GM12865 (cell line): Measurements from ENCODE around the gene VKORC1.

Source experiments
- DNase-seq: peaks from one replicate; pipeline ENCODE4 v3.0.0; 2010; ENCODE audit warnings: low read depth
- H3K4me3 ChIP-seq: 2 replicates; pipeline ENCODE4 v1.5.1; 2011; ENCODE audit warnings: mild to moderate bottlenecking, low read depth, low read length, control low read depth
- CTCF ChIP-seq: IDR thresholded peaks from 2 replicates; pipeline ENCODE4 v1.5.1; 2011; ENCODE audit warnings: low read length, control low read depth, low read depth, inconsistent platforms; ENCODE audit not compliant: insufficient read depth; ENCODE audit errors: missing control alignments

Gene VKORC1

GRCh38 chr16:31072540-31073141 is 22.0 kb downstream of the VKORC1 start:
- DNase-seq, result peak; percentile 56
- peak overlapping the region; percentile 83 for H3K4me3 ChIP-seq
- TF ChIP-seq CTCF, result no peak

GRCh38 chr16:31071861-31072260 is 22.7 kb downstream of the VKORC1 start:
- H3K4me3 ChIP-seq, result peak overlapping the region; percentile 83
- peak; percentile 31 for DNase-seq
- TF ChIP-seq CTCF, result no peak

GRCh38 chr16:31067342-31067741 is 27.3 kb downstream of the VKORC1 start:
- TF ChIP-seq CTCF, result no peak
- H3K4me3 ChIP-seq, result no peak overlapping the region
- DNase-seq, result no peak

GRCh38 chr16:31064882-31065461 is 29.6 kb downstream of the VKORC1 start:
- no peak for TF ChIP-seq CTCF
- no peak for DNase-seq
- no peak overlapping the region for H3K4me3 ChIP-seq

GRCh38 chr16:31063843-31064611 is 30.6 kb downstream of the VKORC1 start:
- no peak for DNase-seq
- no peak overlapping the region for H3K4me3 ChIP-seq
- no peak for TF ChIP-seq CTCF

- DNase-seq, result no peak
- no peak overlapping the region for H3K4me3 ChIP-seq
- TF ChIP-seq CTCF, result no peak
Observed at GRCh38 chr16:31063495-31063842, 31.1 kb downstream of the VKORC1 start.
